ENCODE data around the gene KDF1.
"Not testable (repeated sequence)": the region's sequence is repeated elsewhere in the genome, so short reads cannot be mapped to it uniquely, and the experiment has no call there.

GRCh38 chr1:26948725-26949057, 11.6 kb downstream of the KDF1 start:
- TF ChIP-seq CTCF (IDR thresholded peaks at IDR 0.05); ZFX (IDR thresholded peaks at IDR 0.05; ENCODE audit: borderline replicate concordance): not testable (repeated sequence)

Data from 22Rv1 (cell line).